ENCODE data around the gene ROR2. TPM values are rescaled to one million over a fixed set of nuclear protein-coding genes. Genes with fewer than 3 reads are reported as not detected.
A peak's percentile ranks its signal among the peaks of the same experiment; 100 is the strongest.

Gene ROR2
- total RNA-seq, 4 donors from 2014 or later: 37.4 to 71.8 (median 59.4) TPM

GRCh38 chr9:91933556-91934352, 16.3 kb downstream of the ROR2 start:
- Histone ChIP-seq H3K4me3 (peak overlapping the region in 3 of 4 donors; percentile 11 to 27 (median 21)), H3K27me3 (no peaks in the 10 kb centered on the region), H3K4me1 (peaks cover 0 to 50% (median 44%) of the 10 kb centered on the region in 4 donors), H3K27ac (replicated peaks in 1 of 4) (peak overlapping the region; percentile 57 to 77 (median 70)), H3K9me3 (peaks cover 7 to 28% (median 23%) of the 10 kb centered on the region in 4 donors), H3K36me3 (no peaks in the 10 kb centered on the region)
- WGBS: 71% methylated on average over 8 of the region's 8 CpGs
- intact Hi-C loops (cut with DNase I): no loop called here
- no peak for DNase-seq (ENCODE audit: extremely low spot score)
- TF ChIP-seq CTCF (IDR thresholded peaks at IDR 0.05): no peak

GRCh38 chr9:91930475-91930874, 19.6 kb downstream of the ROR2 start:
- Histone ChIP-seq H3K27ac (replicated peaks in 1 of 4) (no peak overlapping the region), H3K4me3 (no peak overlapping the region), H3K4me1 (peaks cover 0 to 26% (median 24%) of the 10 kb centered on the region in 4 donors), H3K9me3 (peaks cover 7 to 28% (median 23%) of the 10 kb centered on the region in 4 donors), H3K36me3 (no peaks in the 10 kb centered on the region), H3K27me3 (no peaks in the 10 kb centered on the region)
- TF ChIP-seq POLR2A (IDR thresholded peaks at IDR 0.05; ENCODE audit: low read depth) (no peak), POLR2AphosphoS5 (IDR thresholded peaks at IDR 0.05) (no peak), CTCF (IDR thresholded peaks at IDR 0.05) (no peak)
- no peak for DNase-seq (ENCODE audit: extremely low spot score)
- 87% methylated on average over 3 of the region's 3 CpGs for WGBS
- intact Hi-C loops (cut with DNase I): no loop called here

- no peak for DNase-seq (ENCODE audit: extremely low spot score)
- Histone ChIP-seq H3K4me1 (peaks cover 0 to 15% (median 13%) of the 10 kb centered on the region in 4 donors), H3K9me3 (peaks cover 7 to 28% (median 23%) of the 10 kb centered on the region in 4 donors), H3K36me3 (no peaks in the 10 kb centered on the region), H3K4me3 (no peak overlapping the region), H3K27me3 (no peaks in the 10 kb centered on the region), H3K27ac (replicated peaks in 1 of 4) (no peak overlapping the region)
- no peak for TF ChIP-seq EP300 (IDR thresholded peaks at IDR 0.05)
- TF ChIP-seq POLR2AphosphoS5 (IDR thresholded peaks at IDR 0.05): no peak
- TF ChIP-seq CTCF (IDR thresholded peaks at IDR 0.05): no peak
- no peak for TF ChIP-seq POLR2A (IDR thresholded peaks at IDR 0.05; ENCODE audit: low read depth)
- 97% methylated on average over 7 of the region's 7 CpGs for WGBS
- intact Hi-C loops (cut with DNase I): no loop called here
These were observed 20.7 kb downstream of the ROR2 start for GRCh38 chr9:91929331-91929730.

- DNase-seq (ENCODE audit: extremely low spot score): no peak
- Histone ChIP-seq H3K4me1 (peaks cover 0 to 13% (median 7%) of the 10 kb centered on the region in 4 donors), H3K27ac (replicated peaks in 1 of 4) (no peak overlapping the region), H3K36me3 (no peaks in the 10 kb centered on the region), H3K4me3 (no peak overlapping the region), H3K9me3 (peaks cover 7 to 28% (median 23%) of the 10 kb centered on the region in 4 donors), H3K27me3 (no peaks in the 10 kb centered on the region)
- intact Hi-C loops (cut with DNase I): no loop called here
- WGBS: 82% methylated on average over 5 of the region's 8 CpGs
- no peak for TF ChIP-seq EP300 (IDR thresholded peaks at IDR 0.05)
- TF ChIP-seq POLR2AphosphoS5 (IDR thresholded peaks at IDR 0.05): no peak
- no peak for TF ChIP-seq CTCF (IDR thresholded peaks at IDR 0.05)
- no peak for TF ChIP-seq POLR2A (IDR thresholded peaks at IDR 0.05; ENCODE audit: low read depth)
These were observed 22.0 kb downstream of the ROR2 start for GRCh38 chr9:91927922-91928510.
